HS-27A (cell line): ENCODE measurements around the gene NXPH1.
"Not testable (repeated sequence)": the region's sequence is repeated elsewhere in the genome, so short reads cannot be mapped to it uniquely, and the experiment has no call there.

Experiments used
- DNase-seq: peaks from one replicate; pipeline ENCODE4 v3.0.0-alpha.2; 2012; ENCODE audit warnings: low read depth, missing footprints

The NXPH1 gene

DNA sequence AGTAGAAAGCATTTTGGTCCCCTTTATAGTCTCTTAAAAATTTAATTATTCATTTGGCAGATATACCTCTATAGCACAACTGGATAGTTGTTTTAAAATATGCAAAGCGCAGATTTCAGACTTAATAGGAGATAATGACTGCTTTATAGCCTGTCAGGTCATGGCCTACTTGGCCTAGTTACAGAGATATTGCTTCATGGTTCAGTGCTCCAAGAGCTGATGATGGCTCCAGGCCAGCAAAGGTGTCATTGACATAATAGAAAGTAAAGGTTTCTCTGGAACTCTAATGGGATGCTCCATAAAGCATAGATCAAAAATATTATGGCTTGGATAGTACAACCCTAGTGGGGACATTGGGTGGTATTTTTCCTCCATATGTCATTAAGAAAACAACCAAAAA lies 285.7 kb downstream of the NXPH1 start:
- DNase-seq = no peak

DNA sequence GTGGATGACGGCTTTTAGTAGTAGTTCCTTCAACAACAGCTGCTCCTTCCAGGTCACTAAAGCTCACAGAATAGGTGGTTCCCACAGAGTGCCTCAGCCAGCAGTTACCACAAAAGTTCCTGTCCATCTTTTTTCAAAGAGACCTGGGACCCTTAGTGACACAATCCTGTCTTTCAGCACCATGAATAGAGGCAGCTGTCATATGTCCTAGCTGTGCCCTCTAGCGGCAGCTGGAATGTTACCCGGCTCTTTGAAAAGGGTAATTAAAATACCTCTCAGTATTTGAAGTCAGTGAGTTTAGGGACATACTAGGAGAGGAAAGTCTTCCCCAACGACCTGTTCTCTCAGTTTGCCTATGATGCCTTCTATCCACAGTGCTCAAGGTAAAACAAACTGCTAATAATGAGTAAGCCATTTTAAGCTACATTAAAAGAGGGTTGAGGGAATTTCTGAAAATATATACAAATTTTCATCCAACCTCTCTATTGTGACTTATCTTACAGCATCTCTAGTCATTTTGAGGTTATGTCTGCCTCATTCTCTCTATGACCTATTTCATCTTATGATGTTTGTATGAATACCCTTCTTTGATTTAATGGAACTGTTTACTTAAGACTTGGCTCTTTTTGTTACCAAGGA lies 290.8 kb downstream of the NXPH1 start:
- DNase-seq = no peak

- DNase-seq = not testable (repeated sequence)
Measured at GRCh38 chr7:8731756-8732155, 298.3 kb downstream of the NXPH1 start.

DNA sequence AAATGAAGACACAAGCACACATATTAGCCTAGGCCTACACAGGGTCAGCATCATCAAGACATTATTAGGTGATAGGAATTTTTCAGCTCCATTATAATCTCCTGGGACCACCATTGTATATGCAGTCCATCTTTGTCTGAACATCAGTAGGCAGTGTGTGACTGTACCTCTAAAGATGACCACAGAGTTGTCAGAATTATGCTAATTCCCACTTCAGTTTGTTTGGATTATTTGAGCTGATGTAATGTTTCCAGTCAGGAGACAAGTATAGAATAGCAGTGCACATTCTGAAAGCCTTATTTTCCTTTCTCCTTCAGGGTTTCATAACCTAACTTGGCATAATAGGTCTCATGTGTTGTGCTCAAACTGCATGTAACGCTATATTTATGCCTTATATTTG lies 306.4 kb downstream of the NXPH1 start:
- DNase-seq = no peak

DNA sequence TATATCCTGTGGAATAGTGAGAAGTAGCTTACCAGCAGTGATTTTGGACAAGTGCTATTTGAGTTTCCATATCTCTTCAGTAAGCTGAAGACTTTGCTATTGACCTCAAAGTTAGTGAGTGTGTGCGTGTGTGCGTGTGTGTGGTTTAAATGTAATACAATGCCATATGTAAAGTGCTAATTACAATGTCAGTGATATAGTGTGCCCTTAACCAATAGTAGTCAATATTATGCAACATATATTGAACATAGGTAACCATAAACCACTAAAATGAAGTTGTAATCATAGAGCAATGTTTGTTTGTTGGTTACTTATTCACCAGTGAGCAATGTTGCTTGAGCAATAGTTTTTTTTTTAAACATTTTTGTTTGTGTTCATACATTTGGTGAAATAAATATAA lies 309.4 kb downstream of the NXPH1 start:
- DNase-seq = no peak

- DNase-seq = no peak
Measured at GRCh38 chr7:8747338-8747737, 313.9 kb downstream of the NXPH1 start.

DNA sequence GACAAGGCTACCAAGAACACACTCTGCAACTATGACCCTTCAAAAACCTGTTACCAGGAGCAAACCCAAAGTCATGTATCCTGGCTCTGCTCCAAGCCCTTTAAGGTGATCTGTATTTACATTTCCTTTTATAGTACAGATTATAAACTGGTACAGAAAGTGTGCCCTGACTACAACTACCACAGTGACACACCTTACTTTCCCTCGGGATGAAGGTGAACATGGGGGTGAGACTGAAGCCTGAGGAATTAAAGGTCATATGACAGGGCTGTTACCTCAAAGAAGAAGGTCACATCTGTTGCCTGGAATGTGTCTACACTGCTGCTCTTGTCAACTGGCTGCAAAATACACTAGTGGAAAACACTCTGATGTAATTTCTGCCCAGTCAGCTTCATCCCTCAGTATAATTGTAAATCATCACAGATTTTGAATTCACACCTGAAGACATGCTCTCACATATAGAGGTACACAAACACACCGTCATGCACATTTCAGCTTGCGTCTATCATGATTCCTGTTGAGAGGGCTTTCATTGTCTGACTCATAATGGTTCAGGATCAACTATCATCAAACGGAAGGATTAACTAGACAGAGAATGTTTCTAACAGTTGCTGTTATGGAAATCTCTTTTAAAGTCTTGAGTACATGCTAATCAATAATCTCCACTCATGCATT lies 318.3 kb downstream of the NXPH1 start:
- no peak for DNase-seq

DNA sequence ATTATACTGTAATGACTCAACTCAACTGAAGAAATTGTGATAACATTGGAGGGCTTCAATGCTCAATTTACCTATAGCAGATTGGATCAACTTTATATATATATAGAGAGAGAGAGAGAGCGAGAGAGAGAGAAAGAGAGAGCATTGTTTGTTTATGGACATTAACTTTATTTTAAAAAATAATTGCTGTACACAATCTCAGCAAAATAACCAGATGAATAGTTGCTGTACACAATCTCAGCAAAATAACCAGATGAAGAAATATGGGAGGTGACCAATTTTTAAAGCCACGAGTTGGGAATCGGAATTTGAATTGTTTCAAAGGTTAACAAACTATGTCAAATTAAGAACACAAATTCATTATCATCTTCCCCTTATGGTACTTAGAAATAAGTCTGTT lies 319.9 kb downstream of the NXPH1 start:
- no peak for DNase-seq

DNA sequence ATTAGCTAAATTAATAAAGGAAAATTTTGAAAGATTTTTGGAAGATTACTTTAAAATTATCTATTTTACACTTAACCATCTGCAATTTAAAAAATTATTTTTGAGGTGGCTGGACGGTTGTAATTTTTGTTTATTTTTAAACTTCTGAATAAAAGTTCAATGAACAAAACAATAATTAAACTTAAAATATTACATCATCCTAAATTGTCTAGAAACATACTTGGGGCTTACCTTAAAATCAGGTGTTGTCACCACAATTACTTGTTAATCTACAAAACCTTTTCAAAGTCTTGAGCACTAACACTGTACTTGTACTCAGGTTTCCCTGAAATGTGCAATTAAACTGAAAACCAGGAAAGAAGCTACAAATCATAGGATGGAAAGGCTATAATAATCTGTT lies 328.3 kb downstream of the NXPH1 start:
- no peak for DNase-seq

DNA sequence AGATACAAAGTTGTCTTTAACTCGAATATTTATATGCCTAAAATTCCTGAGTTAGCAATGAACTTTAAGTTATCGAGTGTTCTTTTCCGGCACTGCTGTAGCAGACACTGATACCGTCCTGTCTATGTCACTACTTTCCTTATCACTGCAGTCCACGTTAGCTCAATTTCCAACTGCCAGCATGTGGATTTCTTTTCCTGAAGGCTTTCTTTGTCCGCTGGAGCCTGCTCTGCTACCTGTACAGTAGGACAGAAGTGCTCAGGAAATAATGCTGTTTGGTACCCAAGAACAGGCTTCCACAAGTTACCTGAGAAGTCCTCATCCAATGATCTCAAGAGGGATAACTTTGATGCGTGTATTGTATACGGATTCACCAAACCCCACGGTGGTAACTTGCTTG lies 329.4 kb downstream of the NXPH1 start:
- no peak for DNase-seq

- no peak for DNase-seq
Measured at GRCh38 chr7:8765374-8765773, 332.0 kb downstream of the NXPH1 start.

GRCh38 chr7:8773518-8773917 lies 340.1 kb downstream of the NXPH1 start:
- DNase-seq = no peak

DNA sequence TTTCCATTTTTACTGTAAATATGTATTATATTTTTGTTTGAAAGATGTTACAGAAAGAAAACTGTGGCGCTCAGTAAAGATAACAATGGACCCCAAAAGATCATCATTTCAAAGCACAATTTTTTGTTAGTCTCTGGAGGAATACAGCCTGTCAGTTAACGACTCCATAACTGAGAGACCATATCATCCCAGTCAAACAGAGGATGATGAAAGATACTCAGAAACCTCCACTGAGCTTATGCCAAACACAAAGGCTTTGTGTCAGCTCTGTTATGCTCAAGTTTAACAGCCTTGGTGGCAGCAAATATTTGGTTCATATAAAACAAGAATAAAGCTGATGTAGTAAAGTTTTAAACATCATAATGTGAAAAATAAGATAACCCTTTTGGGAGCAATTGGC lies 345.1 kb downstream of the NXPH1 start:
- no peak for DNase-seq

GRCh38 chr7:8781166-8781565 lies 347.8 kb downstream of the NXPH1 start:
- DNase-seq = no peak

DNA sequence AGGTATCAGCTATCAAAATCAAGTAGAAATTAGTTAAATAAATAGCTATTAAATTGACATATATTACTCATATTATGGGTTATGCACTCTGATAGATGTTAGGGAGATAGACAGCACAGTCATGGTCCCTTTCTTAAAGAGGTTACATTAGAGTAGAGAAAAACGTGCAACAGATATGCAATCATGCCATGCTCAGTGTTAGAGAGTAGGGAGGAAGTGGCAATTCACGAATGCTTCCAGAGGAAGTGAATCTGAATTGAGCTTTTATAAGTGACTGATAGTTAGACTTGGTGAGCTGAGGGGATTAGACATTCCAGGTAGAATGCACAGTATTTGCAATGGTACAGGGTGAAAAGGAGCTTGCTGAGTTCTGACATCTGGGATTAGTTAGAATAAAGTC lies 349.8 kb downstream of the NXPH1 start:
- no peak for DNase-seq

DNA sequence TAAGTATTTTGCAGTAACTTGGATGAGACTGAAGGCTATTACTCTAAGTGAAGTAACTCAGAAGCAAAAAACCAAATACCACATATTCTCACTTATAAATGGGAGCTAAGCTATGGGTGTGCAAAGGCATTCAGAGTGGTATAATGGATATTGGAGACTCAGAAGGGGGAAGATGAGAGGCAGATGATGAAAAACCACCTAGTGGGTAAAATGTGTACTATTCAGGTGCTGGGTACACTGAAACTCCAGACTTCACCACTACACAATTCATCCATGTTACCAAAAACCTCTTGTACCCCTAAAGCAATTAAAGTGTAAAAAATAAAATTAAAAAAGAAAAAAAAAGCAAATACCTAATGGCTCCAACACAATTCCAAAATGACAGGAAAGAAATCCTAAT lies 351.7 kb downstream of the NXPH1 start:
- no peak for DNase-seq

DNA sequence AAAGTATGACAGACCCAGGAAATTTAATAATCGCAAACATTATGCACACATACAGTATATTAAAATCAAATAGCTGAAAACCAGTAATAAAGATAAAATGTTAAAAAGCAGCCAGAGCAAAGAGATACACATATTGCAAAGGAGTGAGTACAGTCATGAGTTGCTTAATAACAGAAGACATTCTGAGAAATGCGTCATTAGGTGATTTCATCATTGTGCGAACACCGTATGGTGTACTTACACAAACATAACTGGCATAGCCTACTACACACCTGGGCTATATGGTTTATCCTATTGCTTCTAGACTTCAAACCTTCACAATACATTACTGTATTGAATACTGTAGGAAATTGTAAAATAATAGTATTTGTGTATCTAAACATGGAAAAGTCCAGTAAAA lies 367.6 kb downstream of the NXPH1 start:
- no peak for DNase-seq
